IPS-18a (cell line): Measurements from ENCODE around the gene TLR9.

Experiments
- H3K27ac ChIP-seq: one replicate; pipeline ENCODE4 v1.5.1; 2013; ENCODE audit warnings: low read length
- H3K27me3 ChIP-seq: one replicate; pipeline ENCODE4 v1.6.1; 2013; ENCODE audit warnings: mild to moderate bottlenecking, low read length; ENCODE audit not compliant: control insufficient read depth, insufficient read depth
- H3K36me3 ChIP-seq: one replicate; pipeline ENCODE4 v1.6.1; 2013; ENCODE audit warnings: low read depth, low read length; ENCODE audit not compliant: control insufficient read depth
- H3K4me1 ChIP-seq: one replicate; pipeline ENCODE4 v1.6.1; 2013; ENCODE audit warnings: low read depth, low read length; ENCODE audit not compliant: control insufficient read depth
- H3K4me3 ChIP-seq: one replicate; pipeline ENCODE4 v1.5.1; 2013; ENCODE audit warnings: low read length
- H3K9ac ChIP-seq: one replicate; pipeline ENCODE4 v1.6.1; 2013; ENCODE audit warnings: mild to moderate bottlenecking, low read length, moderate library complexity
- H3K9me3 ChIP-seq: one replicate; pipeline ENCODE4 v1.6.1; 2013; ENCODE audit warnings: low read depth, low read length; ENCODE audit not compliant: control insufficient read depth

The TLR9 gene

GRCh38 chr3:52172262-52172757 lies 53.1 kb downstream of the TLR9 start:
- Histone ChIP-seq H3K4me3 (no peak overlapping the region), H3K36me3 (no peaks in the 10 kb centered on the region), H3K4me1 (peaks cover 3% of the 10 kb centered on the region), H3K27ac (no peak overlapping the region), H3K9me3 (no peaks in the 10 kb centered on the region), H3K9ac (no peak overlapping the region), H3K27me3 (no peaks in the 10 kb centered on the region)

GRCh38 chr3:52171514-52172261 lies 53.8 kb downstream of the TLR9 start:
- Histone ChIP-seq H3K36me3 (no peaks in the 10 kb centered on the region), H3K4me3 (no peak overlapping the region), H3K9ac (no peak overlapping the region), H3K27me3 (no peaks in the 10 kb centered on the region), H3K27ac (no peak overlapping the region), H3K9me3 (no peaks in the 10 kb centered on the region), H3K4me1 (peaks cover 10% of the 10 kb centered on the region)
